Globus pallidus (tissue), 1 donor: ENCODE data around the gene PCDHA1.
"Not testable (repeated sequence)": the region's sequence is repeated elsewhere in the genome, so short reads cannot be mapped to it uniquely, and the experiment has no call there.

Source experiments
- DNase-seq: peaks from one replicate; pipeline ENCODE4 v3.0.0-alpha.2; 2015; ENCODE audit warnings: low spot score

Gene PCDHA1

GRCh38 chr5:140849831-140850634 lies 64.1 kb downstream of the PCDHA1 start:
- not testable (repeated sequence) for DNase-seq

- DNase-seq = peak; percentile 68
Observed at GRCh38 chr5:140855772-140856674, 70.1 kb downstream of the PCDHA1 start, which contains the start of gene PCDHA10. Gene PCDHA10, plus strand, starts transcription at chr5:140855897. Its CDS starts 152 bp downstream, at chr5:140856049.

GRCh38 chr5:140857177-140857986 lies 71.4 kb downstream of the PCDHA1 start:
- DNase-seq = no peak

GRCh38 chr5:140857987-140858240 lies 72.0 kb downstream of the PCDHA1 start:
- no peak for DNase-seq

- DNase-seq = no peak
Observed at GRCh38 chr5:140862441-140863295, 76.7 kb downstream of the PCDHA1 start.

GRCh38 chr5:140868721-140869554 lies 83.0 kb downstream of the PCDHA1 start, which contains the start of gene PCDHA11:
Gene PCDHA11, plus strand, starts transcription at chr5:140868957. Its CDS starts 147 bp downstream, at chr5:140869104.
- peak; percentile 33 for DNase-seq

GRCh38 chr5:140869555-140869886 lies 83.6 kb downstream of the PCDHA1 start:
- DNase-seq = peak; percentile 37

- DNase-seq = no peak
Observed at GRCh38 chr5:140870221-140871201, 84.6 kb downstream of the PCDHA1 start.

- no peak for DNase-seq
Observed at GRCh38 chr5:140875085-140876065, 89.4 kb downstream of the PCDHA1 start, which contains the start of gene PCDHA12. Gene PCDHA12, plus strand, starts transcription at chr5:140875308. Its CDS starts 165 bp downstream, at chr5:140875473.

- not testable (repeated sequence) for DNase-seq
Observed at GRCh38 chr5:140876541-140877261, 90.8 kb downstream of the PCDHA1 start.

- no peak for DNase-seq
Observed at GRCh38 chr5:140877262-140877581, 91.3 kb downstream of the PCDHA1 start.

- peak; percentile 32 for DNase-seq
Observed at GRCh38 chr5:140881889-140882590, 96.1 kb downstream of the PCDHA1 start, which contains the start of gene PCDHA13. Gene PCDHA13, plus strand, starts transcription at chr5:140882124. Its CDS starts 145 bp downstream, at chr5:140882269.

GRCh38 chr5:140882591-140882899 lies 96.6 kb downstream of the PCDHA1 start:
- DNase-seq = peak; percentile 35

GRCh38 chr5:140883373-140883772 lies 97.4 kb downstream of the PCDHA1 start:
- no peak for DNase-seq

GRCh38 chr5:140883927-140884697 lies 98.2 kb downstream of the PCDHA1 start:
- DNase-seq = no peak

- DNase-seq = no peak
Observed at GRCh38 chr5:140916325-140916724, 130.4 kb downstream of the PCDHA1 start.
